NCI-H2029 treated with DMSO at 0.1 percent for 48 hours (cell line): ENCODE results near the gene FUT7.

ENCODE experiments used
- DNase-seq: peaks from one replicate; lab custom pipeline; 2025; lab: John Stamatoyannopoulos, UW

FUT7 gene

GRCh38 chr9:137049544-137050449 lies 17.9 kb upstream of the FUT7 start:
- peak; percentile 37 for DNase-seq

GRCh38 chr9:137048655-137049543 lies 17.0 kb upstream of the FUT7 start:
- no peak for DNase-seq

- peak; percentile 67 for DNase-seq
Measured at GRCh38 chr9:137046088-137046787, 14.3 kb upstream of the FUT7 start, which contains the start of gene NPDC1. Gene NPDC1 (minus strand): TSS chr9:137046177. CDS start chr9:137045989, 188 bp downstream.

GRCh38 chr9:137045294-137046087 lies 13.6 kb upstream of the FUT7 start:
- no peak for DNase-seq

- DNase-seq = peak; percentile 50
Measured at GRCh38 chr9:137044502-137045177, 12.8 kb upstream of the FUT7 start.

- DNase-seq = no peak
Measured at GRCh38 chr9:137044037-137044436, 12.1 kb upstream of the FUT7 start.

- DNase-seq = no peak
Measured at GRCh38 chr9:137042751-137043727, 11.2 kb upstream of the FUT7 start.

- DNase-seq = no peak
Measured at GRCh38 chr9:137041124-137041523, 9.2 kb upstream of the FUT7 start.

- DNase-seq = no peak
Measured at GRCh38 chr9:137040568-137040967, 8.7 kb upstream of the FUT7 start.

- no peak for DNase-seq
Measured at GRCh38 chr9:137039611-137040366, 7.9 kb upstream of the FUT7 start.

- DNase-seq = no peak
Measured at GRCh38 chr9:137038916-137039315, 7.0 kb upstream of the FUT7 start.

- DNase-seq = no peak
Measured at GRCh38 chr9:137037483-137037882, 5.6 kb upstream of the FUT7 start.

GRCh38 chr9:137037035-137037434 lies 5.1 kb upstream of the FUT7 start:
- DNase-seq = no peak

GRCh38 chr9:137035937-137036336 lies 4.0 kb upstream of the FUT7 start:
- DNase-seq = no peak

GRCh38 chr9:137035507-137035834 lies 3.6 kb upstream of the FUT7 start:
- DNase-seq = no peak

GRCh38 chr9:137034709-137035506 lies 3.0 kb upstream of the FUT7 start:
- peak; percentile 81 for DNase-seq

- no peak for DNase-seq
Measured at GRCh38 chr9:137034039-137034708, 2.3 kb upstream of the FUT7 start.
